GM21390 (cell line): ENCODE measurements around the gene NELL1.

Source experiments
- ATAC-seq: cut with Tn5 transposase; IDR thresholded peaks from one replicate; pipeline ENCODE4 v1.9.1; 2021; ENCODE audit not compliant: unreplicated experiment

NELL1 gene

GRCh38 chr11:21465920-21466319, 796.5 kb downstream of the NELL1 start:
- no peak for ATAC-seq

- no peak for ATAC-seq
Measured at GRCh38 chr11:21470521-21470920, 801.1 kb downstream of the NELL1 start.

- no peak for ATAC-seq
Measured at GRCh38 chr11:21472261-21472660, 802.9 kb downstream of the NELL1 start.

GRCh38 chr11:21474529-21474928, 805.1 kb downstream of the NELL1 start:
- no peak for ATAC-seq

- ATAC-seq = no peak
Measured at GRCh38 chr11:21475276-21475675, 805.9 kb downstream of the NELL1 start.

GRCh38 chr11:21476588-21476987, 807.2 kb downstream of the NELL1 start:
- ATAC-seq = no peak

GRCh38 chr11:21480240-21480639, 810.9 kb downstream of the NELL1 start:
- no peak for ATAC-seq

- no peak for ATAC-seq
Measured at GRCh38 chr11:21481255-21481654, 811.9 kb downstream of the NELL1 start.

- ATAC-seq = no peak
Measured at GRCh38 chr11:21484039-21484438, 814.7 kb downstream of the NELL1 start.

- no peak for ATAC-seq
Measured at GRCh38 chr11:21485006-21485405, 815.6 kb downstream of the NELL1 start.

GRCh38 chr11:21485426-21485825, 816.0 kb downstream of the NELL1 start:
- no peak for ATAC-seq

- no peak for ATAC-seq
Measured at GRCh38 chr11:21489416-21490115, 820.2 kb downstream of the NELL1 start.

GRCh38 chr11:21492931-21493330, 823.5 kb downstream of the NELL1 start:
- no peak for ATAC-seq

- ATAC-seq = no peak
Measured at GRCh38 chr11:21494946-21495345, 825.6 kb downstream of the NELL1 start.

GRCh38 chr11:21495879-21496278, 826.5 kb downstream of the NELL1 start:
- no peak for ATAC-seq

GRCh38 chr11:21501245-21501644, 831.9 kb downstream of the NELL1 start:
- ATAC-seq = no peak

GRCh38 chr11:21505070-21505469, 835.7 kb downstream of the NELL1 start:
- ATAC-seq = no peak

- ATAC-seq = peak; percentile 80
Measured at GRCh38 chr11:21511835-21512440, 842.6 kb downstream of the NELL1 start.

- no peak for ATAC-seq
Measured at GRCh38 chr11:21514316-21514715, 844.9 kb downstream of the NELL1 start.

- no peak for ATAC-seq
Measured at GRCh38 chr11:21520244-21520643, 850.9 kb downstream of the NELL1 start.

GRCh38 chr11:21529187-21529586, 859.8 kb downstream of the NELL1 start:
- ATAC-seq = no peak

- ATAC-seq = no peak
Measured at GRCh38 chr11:21534288-21534687, 864.9 kb downstream of the NELL1 start.

- no peak for ATAC-seq
Measured at GRCh38 chr11:21537980-21538379, 868.6 kb downstream of the NELL1 start.
